Gastrocnemius medialis (tissue), 4 donors: ENCODE measurements around the gene IQCK. TPM values are rescaled to one million over a fixed set of nuclear protein-coding genes. Genes with fewer than 3 reads are reported as not detected.
A peak's percentile ranks its signal among the peaks of the same experiment; 100 is the strongest.

ENCODE experiments used
- ATAC-seq, 2 donors: fragments of 150-250 bp; one replicate each; pipeline ENCODE4 v1.9.1; 2016
- DNase-seq, 2 donors: peaks; one replicate each; pipeline ENCODE4 v3.0.0-alpha.2; 2019
- H3K27ac ChIP-seq, 4 donors: fragments of 200-600 bp; sonication (generic); 1 replicate in 1 of 4; 2 replicates in 3 of 4; pipeline ENCODE4 v1.5.1; 2016 to 2018; ENCODE audit warnings: mild to moderate bottlenecking in 2 of 4, moderate library complexity in 1 of 4
- H3K27me3 ChIP-seq, 3 donors: fragments of 200-600 bp; sonication (generic) in 2 of 3; 1 replicate in 1 of 3; 2 replicates in 2 of 3; pipeline versions ENCODE4 v1.5.1 to v1.6.0; 2016 to 2019; ENCODE audit warnings: mild to moderate bottlenecking in 1 of 3, moderate library complexity in 1 of 3
- H3K36me3 ChIP-seq, 2 donors: fragments of 200-600 bp; sonication (generic) in 1 of 2; one replicate each; pipeline ENCODE4 v1.5.1; 2017 to 2018
- H3K4me1 ChIP-seq, 2 donors: fragments of 200-600 bp; sonication (generic) in 1 of 2; one replicate each; pipeline ENCODE4 v1.5.1; 2016 to 2017; ENCODE audit warnings: mild to moderate bottlenecking in 2 of 2
- H3K4me3 ChIP-seq, 4 donors: fragments of 200-600 bp; sonication (generic) in 3 of 4; 1 replicate in 1 of 4; 2 replicates in 3 of 4; pipeline ENCODE4 v1.5.1; 2016 to 2019; ENCODE audit warnings: mild to moderate bottlenecking in 2 of 4
- H3K9me3 ChIP-seq, 3 donors: fragments of 200-600 bp; sonication (generic) in 2 of 3; 1 replicate in 1 of 3; 2 replicates in 2 of 3; pipeline ENCODE4 v1.5.1; 2016 to 2019
- POLR2A ChIP-seq, 2 donors: fragments of 450-650 bp; IDR thresholded peaks; one replicate each; pipeline ENCODE4 v1.6.1; 2017; ENCODE audit warnings: antibody characterized with exemption in 2 of 2, mild to moderate bottlenecking in 2 of 2, moderate library complexity in 2 of 2
- in situ Hi-C, 4 donors: fragments of 200-750 bp; cut with MboI; loops; one replicate each; pipeline versions ENCODE4 v1.15.0 to v1.8.0; 2017; ENCODE audit warnings: low sequenced_read_pairs in 4 of 4
- intact Hi-C: fragments of 100-400 bp; cut with DNase I; formaldehyde crosslinking; loops from one replicate; pipeline ENCODE4 v1.15.1; 2023; ENCODE audit warnings: low total_unique reads
- total RNA-seq, 4 donors: library from RNA; depleted of rRNA; stranded (reverse); fragments of >200 nt; gene quantifications; one replicate each; pipeline versions ENCODE4 v1.1.0 to v1.2.3, GENCODE V29; 2016
- TF ChIP-seq, protein P1 (sequence below), 5 experiments: fragments of 450-650 bp in 3 of 5; fragments of 200-600 bp in 2 of 5; sonication (generic) in 2 of 5; IDR thresholded peaks in 4 of 5; conservative IDR thresholded peaks in 1 of 5; 1 replicate in 4 of 5; 2 replicates in 1 of 5; pipeline ENCODE4 v1.5.1; 2016 to 2019; ENCODE audit warnings: antibody characterized with exemption in 5 of 5, mild to moderate bottlenecking in 3 of 5, moderate library complexity in 3 of 5

Gene IQCK
- total RNA-seq, 4 donors from 2014 or later, result 8.3 to 17.3 (median 9.4) TPM

DNA sequence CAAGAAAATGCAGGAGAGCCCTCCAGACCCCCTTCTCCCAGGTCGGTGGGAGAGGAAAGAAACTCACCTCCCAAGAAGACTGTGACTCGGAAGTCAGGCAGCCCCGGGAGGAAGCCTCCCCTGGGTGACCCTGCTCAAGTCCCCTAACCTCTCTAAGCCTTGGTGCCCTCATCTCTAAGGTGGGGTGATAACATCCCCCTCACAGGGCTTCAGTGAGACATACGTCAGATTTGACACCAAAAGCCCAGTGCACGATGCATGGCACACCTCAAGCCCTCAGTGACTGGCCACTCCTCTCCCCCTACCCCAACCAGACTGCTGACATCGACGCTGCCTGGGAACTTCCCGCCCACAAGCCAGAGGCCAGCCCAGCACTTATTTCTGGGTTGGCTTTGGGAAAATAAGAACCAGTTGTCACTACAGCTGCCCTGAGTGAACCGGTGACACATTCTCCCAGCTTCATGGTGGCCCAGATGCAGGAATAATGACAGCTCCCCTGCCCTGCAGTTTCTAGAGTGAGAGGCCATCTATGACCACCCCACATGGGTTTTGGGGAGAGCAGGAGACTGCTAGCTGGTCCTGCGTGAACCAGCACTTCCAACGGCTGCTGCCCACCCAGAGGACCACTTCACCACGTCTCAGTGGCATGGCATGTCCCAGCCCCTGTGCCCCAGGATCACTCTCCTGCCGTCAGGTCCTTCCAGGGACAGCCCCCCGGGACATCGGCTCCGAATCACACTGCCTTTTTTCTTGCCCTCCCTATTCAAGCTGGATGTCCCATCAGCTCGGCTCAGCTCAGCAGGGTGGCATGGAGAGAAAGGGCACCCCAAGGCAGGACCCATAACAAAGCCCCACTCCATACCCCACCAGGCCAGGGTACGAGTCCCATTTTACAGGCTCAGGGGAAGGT lies 9.5 kb upstream of the IQCK start:
- Histone ChIP-seq H3K4me1 (peaks cover 8 to 28% of the 10 kb centered on the region in 2 donors), H3K9me3 (no peaks in the 10 kb centered on the region), H3K27ac (peak overlapping the region; percentile 33 to 56 (median 53)), H3K36me3 (peaks cover 0 to 13% of the 10 kb centered on the region in 2 donors), H3K4me3 (no peak overlapping the region), H3K27me3 (no peaks in the 10 kb centered on the region)
- TF ChIP-seq, protein P1, sequence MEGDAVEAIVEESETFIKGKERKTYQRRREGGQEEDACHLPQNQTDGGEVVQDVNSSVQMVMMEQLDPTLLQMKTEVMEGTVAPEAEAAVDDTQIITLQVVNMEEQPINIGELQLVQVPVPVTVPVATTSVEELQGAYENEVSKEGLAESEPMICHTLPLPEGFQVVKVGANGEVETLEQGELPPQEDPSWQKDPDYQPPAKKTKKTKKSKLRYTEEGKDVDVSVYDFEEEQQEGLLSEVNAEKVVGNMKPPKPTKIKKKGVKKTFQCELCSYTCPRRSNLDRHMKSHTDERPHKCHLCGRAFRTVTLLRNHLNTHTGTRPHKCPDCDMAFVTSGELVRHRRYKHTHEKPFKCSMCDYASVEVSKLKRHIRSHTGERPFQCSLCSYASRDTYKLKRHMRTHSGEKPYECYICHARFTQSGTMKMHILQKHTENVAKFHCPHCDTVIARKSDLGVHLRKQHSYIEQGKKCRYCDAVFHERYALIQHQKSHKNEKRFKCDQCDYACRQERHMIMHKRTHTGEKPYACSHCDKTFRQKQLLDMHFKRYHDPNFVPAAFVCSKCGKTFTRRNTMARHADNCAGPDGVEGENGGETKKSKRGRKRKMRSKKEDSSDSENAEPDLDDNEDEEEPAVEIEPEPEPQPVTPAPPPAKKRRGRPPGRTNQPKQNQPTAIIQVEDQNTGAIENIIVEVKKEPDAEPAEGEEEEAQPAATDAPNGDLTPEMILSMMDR (IDR thresholded peaks at IDR 0.05 in 4 of 5, conservative IDR thresholded peaks at IDR 0.05 in 1 of 5), result no peak
- TF ChIP-seq POLR2A (IDR thresholded peaks at IDR 0.05), result no peak
- DNase-seq (no peak), ATAC-seq (no peak)
- in situ Hi-C loops (loop anchor here in 2 of 4 donors (10.0 kb wide), 2 partner anchors 166 to 176 kb away; partner anchors contain the start of gene GPRC5B (in 1 of the 2)), intact Hi-C loops (no loop called here)

DNA sequence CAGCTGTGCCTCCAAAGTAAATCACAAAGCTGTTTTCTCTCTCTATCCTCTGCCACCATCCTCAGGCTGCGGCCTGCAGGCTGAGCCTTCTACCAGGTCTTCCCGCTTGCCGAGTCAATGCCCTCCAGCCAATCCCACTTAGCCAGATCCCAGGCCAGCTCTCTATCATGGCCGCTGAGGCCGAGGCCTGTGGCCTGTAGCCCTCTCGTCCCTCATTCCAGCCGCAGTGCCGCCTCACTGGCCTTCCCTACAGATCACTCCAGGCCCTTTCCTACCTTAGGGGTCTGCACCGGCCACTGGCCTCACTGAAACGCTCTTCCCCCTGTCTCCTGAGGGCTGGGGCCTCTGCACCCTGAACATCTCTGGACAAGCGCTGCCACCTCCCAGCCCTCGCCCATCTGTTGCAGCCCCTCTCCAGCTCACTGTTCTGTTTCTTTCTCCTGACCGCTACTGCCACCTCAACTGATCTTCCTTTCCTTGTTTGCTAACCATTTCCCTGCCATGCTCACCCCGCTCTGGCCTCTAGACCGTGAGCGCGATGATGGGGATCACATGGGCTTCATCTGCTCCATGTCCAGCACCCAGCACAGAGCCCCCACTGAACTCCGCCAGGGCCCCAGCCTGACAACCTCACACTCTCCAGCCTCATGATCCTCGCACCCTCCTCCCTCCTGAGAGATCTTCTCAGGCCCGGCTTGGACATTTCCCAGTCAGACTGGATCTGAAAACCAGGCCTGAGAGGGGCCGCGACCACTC lies 8.5 kb upstream of the IQCK start:
- no peak for TF ChIP-seq POLR2A (IDR thresholded peaks at IDR 0.05)
- TF ChIP-seq, protein P1 (IDR thresholded peaks at IDR 0.05 in 4 of 5, conservative IDR thresholded peaks at IDR 0.05 in 1 of 5), result no peak
- in situ Hi-C loops, result loop anchor here in 2 of 4 donors (10.0 kb wide), 2 partner anchors 165 to 175 kb away; partner anchors contain the start of gene GPRC5B (in 1 of the 2)

DNA sequence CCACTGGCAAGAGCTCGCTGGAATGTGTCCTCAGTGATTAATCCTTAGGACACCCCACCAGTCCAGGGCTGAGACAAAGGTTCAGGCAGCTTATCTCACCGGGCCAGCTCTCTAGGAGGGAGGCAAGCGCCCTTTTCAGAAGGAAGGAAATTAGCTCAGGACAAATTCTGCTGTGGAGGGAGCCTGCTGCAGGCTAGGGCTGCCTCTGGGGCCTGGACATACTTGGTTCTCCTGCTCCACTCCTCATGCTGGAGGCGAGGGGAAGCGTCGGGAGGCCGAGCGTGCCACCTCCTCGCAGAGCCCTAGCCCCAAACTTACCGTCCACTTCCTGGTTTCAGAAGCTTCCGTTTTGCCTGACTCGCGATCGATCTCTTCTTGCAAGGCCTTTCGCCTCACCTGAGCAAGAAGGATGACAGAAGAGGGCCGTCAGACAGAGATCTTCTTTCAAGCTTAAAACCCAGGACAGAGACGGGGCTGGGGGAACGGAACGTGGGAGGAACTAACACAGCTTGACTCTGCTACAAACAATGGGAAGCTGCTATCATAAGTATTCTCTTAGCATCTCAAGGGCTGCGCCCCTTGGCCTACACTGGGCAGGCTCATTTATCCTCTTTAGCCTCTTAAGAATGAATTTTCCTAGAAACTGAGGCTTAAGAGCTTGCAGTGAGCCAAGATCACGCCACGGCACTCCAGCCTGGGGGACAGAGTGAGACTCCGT lies 7.7 kb upstream of the IQCK start:
- Histone ChIP-seq H3K27me3 (no peaks in the 10 kb centered on the region), H3K36me3 (peaks cover 0 to 20% of the 10 kb centered on the region in 2 donors), H3K4me3 (no peak overlapping the region), H3K4me1 (peaks cover 0 to 15% of the 10 kb centered on the region in 2 donors), H3K9me3 (no peaks in the 10 kb centered on the region), H3K27ac (peak overlapping the region; percentile 33 to 56 (median 53))
- TF ChIP-seq POLR2A (IDR thresholded peaks at IDR 0.05), result no peak
- TF ChIP-seq, protein P1 (IDR thresholded peaks at IDR 0.05 in 4 of 5, conservative IDR thresholded peaks at IDR 0.05 in 1 of 5), result no peak
- intact Hi-C loops (no loop called here), in situ Hi-C loops (no loop called here)
- DNase-seq, result no peak
- peak in 1 of 2 donors; percentile 24 for ATAC-seq

More for the DNA sequence above, 8.5 kb upstream of the IQCK start:
- Histone ChIP-seq H3K4me1 (peaks cover 3 to 23% of the 10 kb centered on the region in 2 donors), H3K36me3 (peaks cover 0 to 23% of the 10 kb centered on the region in 2 donors), H3K27me3 (no peaks in the 10 kb centered on the region), H3K4me3 (no peak overlapping the region), H3K9me3 (no peaks in the 10 kb centered on the region), H3K27ac (peak overlapping the region; percentile 33 to 56 (median 53))
- DNase-seq (no peak), ATAC-seq (no peak)
- intact Hi-C loops, result no loop called here

DNA sequence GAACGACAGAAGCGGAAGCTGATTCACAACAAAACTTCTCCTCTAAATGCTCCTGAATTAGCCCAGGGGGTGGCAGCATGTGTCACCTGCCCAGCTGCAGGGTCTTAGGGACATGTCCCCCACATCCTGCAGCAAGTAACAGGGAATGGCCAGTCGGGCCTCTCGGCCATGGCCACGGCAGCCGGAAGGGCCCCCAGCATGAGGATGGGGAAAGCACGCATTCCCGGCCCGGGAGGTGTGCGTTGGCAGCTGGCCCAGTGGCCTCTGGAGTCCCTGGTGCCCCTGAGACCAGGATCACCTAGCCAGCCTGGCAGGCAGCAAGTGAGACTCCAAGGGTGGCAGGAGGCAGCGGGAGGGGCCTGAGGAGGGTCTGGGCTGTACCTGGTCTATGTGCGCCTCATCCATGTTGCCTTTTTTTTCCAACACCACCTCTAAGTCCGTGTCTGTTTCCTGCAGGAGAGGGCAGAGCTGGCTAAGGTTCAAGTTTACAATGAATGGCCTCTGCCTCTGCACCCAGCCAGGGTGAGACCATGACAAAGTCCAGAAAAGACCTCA lies 7.0 kb upstream of the IQCK start:
- in situ Hi-C loops, result no loop called here
- Histone ChIP-seq H3K4me3 (no peak overlapping the region), H3K9me3 (no peaks in the 10 kb centered on the region), H3K27me3 (no peaks in the 10 kb centered on the region), H3K36me3 (peaks cover 0 to 16% of the 10 kb centered on the region in 2 donors), H3K4me1 (peaks cover 4 to 12% of the 10 kb centered on the region in 2 donors), H3K27ac (peak overlapping the region in 3 of 4 donors; percentile 33 to 56 (median 56))
- TF ChIP-seq, protein P1 (IDR thresholded peaks at IDR 0.05 in 4 of 5, conservative IDR thresholded peaks at IDR 0.05 in 1 of 5), result no peak
- no peak for TF ChIP-seq POLR2A (IDR thresholded peaks at IDR 0.05)
- ATAC-seq (no peak), DNase-seq (no peak)
- intact Hi-C loops, result no loop called here
